HG02623 (cell line): ENCODE data around the gene OR2T27.
A peak's percentile ranks its signal among the peaks of the same experiment; 100 is the strongest.
"Not testable (repeated sequence)": the region's sequence is repeated elsewhere in the genome, so short reads cannot be mapped to it uniquely, and the experiment has no call there.

Source experiments
- ATAC-seq: cut with Tn5 transposase; IDR thresholded peaks from one replicate; pipeline ENCODE4 v1.9.1; 2021; ENCODE audit warnings: moderate library complexity; ENCODE audit not compliant: unreplicated experiment

Gene OR2T27, protein sequence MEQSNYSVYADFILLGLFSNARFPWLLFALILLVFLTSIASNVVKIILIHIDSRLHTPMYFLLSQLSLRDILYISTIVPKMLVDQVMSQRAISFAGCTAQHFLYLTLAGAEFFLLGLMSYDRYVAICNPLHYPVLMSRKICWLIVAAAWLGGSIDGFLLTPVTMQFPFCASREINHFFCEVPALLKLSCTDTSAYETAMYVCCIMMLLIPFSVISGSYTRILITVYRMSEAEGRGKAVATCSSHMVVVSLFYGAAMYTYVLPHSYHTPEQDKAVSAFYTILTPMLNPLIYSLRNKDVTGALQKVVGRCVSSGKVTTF

DNA sequence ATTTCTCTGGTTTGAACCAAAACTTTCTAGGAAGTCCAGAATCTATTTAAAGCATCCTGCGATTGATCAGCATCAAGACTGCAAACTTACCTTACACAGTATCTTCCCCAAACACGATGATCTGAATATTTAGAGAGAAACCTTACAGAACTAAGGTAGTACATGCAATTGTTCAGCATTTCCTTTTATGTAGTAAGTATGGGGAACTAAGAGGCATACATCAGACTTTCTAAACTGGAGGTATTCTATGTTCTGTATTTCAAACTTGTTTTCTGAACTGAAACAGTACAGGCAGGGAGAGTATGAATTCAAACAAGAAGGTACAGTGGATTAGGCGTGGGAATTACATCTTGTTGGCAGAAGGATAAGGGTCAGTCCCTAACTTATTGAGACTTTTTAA is at the start of gene OR2T27:
Gene OR2T27 (minus strand): TSS at position 175 of the 400 bp plus-strand sequence. CDS start 4,644 bp downstream, outside the sequence.
- not testable (repeated sequence) for ATAC-seq

DNA sequence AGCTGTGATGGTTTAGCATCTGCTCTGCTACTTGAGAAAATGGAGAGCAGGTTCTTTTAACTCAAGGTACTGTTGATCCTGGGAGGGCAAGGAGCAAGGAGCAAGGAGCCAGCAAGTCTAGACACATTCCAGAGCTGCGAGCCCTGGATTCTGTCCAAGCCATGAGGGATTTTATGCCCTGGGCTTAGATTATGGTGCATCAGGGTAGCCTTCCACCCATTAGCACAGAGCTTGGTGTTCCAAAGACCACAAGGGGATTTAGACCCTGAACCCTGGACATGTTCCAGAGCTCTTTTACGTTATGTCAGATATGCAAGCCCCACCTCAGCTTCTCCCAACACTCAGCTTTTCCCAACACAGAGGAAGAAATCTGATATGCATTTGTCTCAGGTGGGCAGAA is 49.3 kb upstream of the OR2T27 start:
- ATAC-seq: no peak

DNA sequence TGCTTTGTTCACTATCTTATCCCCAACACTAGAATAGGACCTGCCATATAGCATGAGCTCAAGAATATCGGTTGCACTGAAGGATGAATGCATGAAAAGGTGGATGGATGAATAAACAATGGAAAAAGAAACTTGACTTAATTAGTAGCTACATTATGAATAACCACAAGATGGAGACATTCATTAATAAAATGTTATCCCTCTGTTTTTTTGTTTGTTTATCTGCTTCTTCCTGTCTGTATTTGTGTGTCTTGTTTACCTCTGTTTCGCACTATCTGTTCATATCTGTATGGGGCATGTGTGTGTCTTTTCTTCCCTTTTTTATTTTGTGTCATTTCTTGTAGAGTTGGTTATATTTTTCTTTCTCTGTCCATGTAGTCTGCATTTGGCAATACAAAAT is 48.3 kb upstream of the OR2T27 start:
- ATAC-seq: no peak

DNA sequence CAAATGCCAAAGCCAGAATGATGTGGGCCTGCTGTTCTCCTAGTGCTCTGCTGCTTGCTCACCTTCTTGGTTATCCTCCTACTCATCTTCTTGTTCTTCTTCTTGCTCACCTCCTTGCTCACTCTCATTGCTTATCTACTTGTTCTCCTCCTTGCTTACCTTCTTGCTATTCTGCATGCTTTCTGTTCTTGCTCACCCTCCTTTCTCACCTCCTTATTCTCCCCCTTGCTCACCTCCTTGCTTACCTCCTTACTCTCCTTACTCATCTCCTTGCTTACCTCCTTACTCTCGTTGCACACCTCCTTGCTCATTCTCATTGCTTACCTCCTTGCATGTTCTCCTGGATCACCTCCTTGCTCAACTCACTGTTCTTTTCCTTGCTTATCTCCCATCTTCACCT is 47.4 kb upstream of the OR2T27 start, which contains the start of gene OR14I1:
Gene OR14I1 (minus strand): TSS at position 53 of the 400 bp plus-strand sequence.
- ATAC-seq: no peak

DNA sequence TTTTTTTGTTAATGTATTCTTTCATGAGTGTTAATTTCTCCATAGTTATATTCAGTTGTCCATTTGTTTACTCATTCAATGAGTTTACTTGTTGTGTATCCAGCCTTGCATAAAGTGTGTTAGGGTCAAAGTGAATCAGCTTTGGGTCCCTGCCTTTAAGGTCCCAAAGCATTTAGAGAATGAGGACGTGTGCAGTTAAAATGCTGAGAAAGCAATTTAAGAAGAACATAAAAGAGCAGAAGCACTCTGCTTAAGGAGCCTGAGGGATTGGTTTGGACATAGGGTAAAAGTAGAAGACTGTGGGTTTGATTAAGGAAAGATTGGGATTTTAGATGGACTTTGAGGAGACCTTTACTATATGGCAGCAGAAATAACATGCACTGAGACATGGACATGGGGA is 43.8 kb upstream of the OR2T27 start:
- no peak for ATAC-seq

DNA sequence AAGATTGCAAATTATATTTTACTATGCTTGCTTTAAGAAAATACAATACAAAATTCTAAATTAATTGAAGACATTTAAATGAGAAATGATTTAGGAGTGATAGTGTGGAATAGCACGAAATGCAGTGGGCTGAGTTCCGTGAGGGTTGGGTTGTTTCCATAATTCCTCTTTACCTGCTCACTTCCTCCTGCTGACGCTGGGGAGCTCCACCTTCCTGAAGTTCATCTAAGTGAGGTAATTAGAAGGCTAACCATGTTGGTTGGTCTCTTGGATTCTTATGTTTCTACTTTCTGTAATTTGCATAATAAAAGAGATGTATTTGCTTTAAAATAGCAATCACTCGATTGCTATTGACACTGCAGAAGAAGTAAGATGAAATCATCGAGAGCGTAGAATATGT is 42.6 kb upstream of the OR2T27 start:
- no peak for ATAC-seq

DNA sequence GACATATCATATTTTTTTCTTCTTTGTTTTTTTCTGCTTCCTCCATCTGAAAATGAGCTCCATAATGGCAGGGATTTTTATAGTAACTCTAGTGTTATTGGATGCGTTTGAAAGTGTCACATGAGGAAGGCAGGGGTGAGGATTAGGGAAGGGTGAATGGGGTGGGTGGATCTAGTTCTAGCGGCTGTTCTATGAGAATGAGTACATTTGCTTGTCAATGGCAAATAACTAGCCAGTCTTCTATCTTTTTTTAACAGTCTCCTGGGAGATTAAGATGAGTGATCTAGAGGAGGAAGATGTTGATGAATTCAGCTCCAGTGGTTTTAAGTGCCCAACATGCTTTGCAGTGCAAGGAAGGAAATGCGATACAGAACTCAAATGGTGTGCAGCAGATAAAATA is 41.4 kb upstream of the OR2T27 start:
- no peak for ATAC-seq

DNA sequence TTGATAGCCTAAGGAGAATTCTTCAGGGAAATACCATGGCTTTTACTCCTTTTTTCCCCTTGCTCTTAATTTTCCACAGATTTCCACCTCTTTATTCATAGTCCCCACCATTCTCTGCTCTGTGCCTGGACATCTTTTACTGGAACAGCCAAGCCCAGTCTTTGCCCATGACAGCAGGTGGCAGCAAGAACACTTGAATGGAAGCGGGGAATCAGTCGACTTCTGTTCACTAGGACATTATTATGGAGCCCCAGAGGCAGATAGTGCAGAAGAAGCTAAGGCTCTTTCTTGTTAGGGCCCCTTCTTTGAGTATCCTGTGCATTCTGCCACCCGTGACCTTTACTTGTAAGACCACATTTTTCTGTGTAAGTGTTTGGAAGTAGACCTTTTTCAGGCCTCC is 40.9 kb upstream of the OR2T27 start:
- ATAC-seq: no peak

DNA sequence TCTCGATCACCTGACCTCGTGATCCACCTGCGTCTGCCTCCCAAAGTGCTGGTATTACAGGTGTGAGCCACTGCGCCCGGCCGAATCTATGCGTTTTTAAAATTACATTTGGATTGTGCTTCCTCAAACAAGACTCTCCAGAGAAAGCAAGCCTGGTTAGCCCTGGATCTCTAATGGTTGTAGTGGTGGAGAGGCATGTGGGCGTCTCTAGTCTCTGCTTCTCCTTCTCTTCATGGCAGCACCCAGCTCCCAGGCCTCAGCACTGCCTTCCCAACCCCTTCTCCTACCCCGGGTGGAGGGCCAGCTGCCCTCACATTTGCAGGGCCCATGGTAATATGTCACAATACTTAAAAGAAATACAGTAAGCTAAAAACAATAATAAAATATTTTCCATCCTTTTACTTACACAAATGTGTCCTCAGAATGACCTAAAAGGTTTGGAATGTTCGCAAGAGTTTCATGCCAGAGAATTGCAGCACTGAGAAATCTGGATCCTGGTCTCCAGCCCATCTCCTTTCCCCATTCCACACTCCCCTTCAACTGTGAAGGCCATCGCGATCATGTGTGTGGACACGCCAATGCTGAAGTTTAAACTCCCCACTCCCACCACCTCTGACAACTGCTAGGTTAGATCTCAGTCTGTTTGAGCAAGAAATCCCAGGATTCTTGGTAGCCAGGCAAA is 40.3 kb upstream of the OR2T27 start:
- no peak for ATAC-seq

DNA sequence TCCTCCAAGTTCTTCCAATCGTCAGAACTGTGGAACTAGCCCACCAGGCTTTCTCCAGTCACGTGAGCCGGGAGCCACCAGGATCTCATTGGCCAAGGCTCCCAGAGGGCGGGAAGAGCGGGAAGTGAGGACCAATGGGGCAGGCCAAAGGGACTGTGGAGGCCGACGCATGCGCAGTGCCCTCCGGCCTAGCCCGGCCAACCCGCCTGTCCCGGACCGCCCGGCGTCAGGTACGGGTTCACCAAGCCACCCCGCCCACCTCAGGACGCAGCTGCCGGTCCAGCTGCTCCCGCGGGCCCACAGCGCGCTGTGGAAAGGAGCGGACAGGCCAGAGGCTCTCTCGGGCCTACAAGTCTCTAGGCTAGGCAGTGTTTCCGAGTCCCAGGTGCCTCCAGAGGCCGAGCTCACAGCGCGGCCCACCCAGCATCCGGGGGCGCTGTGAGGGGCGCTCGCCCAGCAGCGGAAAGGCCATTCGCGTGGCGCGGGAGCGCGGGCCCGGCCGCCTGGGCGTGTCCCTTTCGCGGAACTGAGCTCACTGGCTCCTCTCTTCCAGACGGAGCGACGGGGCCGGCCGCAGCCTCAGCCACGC is 36.3 kb upstream of the OR2T27 start:
- no peak for ATAC-seq

DNA sequence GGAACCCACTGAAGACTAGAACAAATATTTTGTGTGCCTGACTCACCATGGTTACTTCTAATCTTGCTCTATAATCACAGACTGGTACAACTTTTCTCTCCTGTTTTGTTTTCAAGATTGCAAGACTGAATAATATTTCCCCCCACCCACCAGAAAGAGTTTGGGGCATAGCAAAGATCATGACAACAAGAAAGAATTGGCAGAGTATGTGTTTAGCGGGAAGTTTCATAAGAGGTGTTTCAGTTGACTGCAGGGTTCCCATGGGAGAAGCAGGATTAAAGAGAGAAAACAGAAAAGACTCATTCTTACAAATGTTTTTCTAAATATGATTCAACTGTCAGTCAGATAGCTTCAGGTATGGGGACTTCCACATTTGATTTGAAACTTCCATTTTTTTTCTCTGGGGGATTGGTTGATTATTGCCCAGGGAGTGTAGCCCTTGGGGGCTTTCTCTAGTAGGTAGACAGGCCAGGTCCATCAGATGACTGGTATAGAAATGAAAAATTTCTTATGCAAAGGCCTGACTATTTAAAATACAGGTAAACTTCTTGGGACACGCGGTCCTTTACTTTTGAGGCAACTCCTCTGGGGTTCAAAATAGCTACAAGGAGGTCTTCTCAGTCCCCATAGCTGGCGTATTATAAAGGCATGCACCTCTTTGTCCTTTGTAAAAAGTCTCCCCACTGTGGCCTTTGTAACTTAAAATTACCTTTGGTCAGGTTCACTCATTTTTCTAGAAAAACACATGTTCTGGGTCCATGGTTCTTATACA is 33.4 kb upstream of the OR2T27 start:
- peak; percentile 41 for ATAC-seq

DNA sequence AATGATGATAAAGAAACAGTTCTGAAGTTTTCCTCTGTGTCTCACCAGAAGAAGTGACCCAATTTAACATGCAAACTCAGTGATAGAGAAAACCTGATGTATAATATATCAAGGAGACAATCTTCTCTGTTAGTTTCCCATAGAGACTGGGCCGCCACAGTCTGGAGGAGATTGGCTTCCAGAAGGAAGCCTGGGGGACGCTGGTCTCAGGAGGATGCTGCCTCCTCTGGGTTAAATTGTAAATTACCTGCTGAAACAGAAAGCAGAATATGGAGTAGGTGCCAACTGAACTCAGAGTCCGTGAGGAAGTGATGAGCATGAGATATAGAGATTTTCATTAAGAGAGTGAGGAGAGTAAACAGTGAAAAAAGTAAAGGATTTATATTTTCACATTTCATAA is 31.5 kb upstream of the OR2T27 start:
- ATAC-seq: peak; percentile 85

DNA sequence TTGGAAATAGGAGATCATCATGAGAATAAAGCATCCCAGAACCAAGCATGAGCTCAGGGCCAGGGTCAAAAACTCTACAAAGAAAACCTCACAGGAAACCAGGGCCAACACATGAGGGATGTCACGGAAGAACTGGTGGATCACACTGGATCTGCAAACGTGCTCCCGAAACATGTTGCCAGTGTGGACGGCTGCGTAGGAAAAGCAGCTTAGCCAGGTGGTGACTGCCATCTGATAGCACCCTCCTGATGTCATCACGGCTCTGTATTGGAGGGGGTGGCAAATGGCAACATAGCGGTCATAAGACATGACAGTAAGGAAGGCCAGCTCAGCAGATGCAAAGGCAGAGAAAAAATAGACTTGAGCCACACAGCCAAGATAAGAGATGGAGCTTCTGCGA is 26.3 kb upstream of the OR2T27 start:
- no peak for ATAC-seq

DNA sequence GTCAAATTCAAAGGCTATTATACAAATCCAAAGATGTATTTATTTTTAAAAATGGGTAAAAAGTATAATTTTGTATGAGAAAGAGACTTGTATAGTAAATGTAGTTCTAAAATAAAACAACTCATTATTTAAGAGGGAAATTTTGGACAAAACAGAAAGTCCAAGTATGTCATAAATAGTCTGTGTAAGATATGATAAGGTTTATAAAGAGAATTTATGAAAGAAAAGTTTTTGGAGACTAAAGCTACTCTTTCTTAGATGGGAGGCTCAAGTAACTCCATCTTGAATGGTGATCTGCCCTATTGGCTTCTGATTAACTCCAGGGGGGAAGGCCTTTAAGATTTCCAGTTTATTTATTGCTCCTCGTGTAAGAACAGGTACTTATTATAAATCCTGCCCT is 14.7 kb upstream of the OR2T27 start:
- no peak for ATAC-seq

DNA sequence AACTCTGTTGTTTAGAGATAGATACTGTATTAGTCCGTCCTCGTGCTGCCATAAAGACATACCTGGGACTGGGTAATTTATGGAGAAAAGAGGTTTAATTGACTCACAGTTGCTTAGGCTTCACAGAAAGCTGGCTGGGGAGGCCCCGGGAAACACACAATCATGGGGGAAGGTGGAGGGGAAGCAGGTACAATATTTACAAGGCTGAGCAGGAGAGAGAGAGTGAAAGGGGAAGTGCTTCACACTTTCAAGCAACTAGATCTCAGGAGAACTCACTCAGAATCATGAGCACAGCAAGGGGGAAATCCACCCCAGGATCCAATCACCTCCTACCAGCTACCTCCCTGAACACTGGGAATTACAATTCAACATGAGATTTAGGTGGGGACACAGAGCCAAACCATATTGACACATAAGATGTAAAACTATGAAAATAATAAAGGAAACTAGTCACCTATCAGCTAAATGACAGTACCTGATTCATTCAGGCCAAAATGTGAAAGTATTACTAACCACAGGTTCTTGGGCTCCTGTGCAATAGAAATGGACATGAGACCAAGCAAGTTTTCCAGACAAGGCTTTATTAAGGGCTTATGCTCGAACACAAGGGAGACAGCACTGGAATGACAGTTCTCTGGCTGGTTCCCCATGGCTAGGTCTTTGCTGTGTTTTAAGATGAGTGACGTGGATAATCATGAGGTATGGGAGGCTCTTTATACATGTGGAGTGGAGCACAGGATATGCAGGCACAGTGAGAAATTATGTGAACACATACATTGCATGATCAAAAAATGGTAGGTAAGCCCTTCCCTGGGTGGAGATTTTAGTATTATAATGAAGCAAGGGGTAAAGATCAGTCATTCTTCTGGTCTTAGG is 8.4 kb upstream of the OR2T27 start:
- peak; percentile 97 for ATAC-seq

DNA sequence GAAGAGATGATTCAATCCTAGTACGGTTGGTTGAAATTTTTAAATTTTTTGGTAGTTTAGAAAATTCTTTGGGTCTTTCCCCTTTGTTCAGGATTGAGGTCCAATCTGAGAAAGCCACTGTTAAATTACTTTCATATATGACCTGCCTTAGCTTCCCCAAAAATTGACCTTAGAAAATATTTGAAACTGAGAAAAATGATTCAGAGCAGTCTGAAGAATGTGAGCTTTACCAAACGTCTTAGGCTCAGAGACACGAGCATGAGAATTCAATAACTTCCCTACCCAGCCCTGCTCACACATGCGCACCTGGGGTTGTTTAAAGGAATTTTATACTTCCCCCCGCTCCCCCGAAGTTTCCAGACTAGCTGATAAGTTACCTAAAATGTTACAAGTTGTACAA is 1.5 kb upstream of the OR2T27 start:
- ATAC-seq: not testable (repeated sequence)

DNA sequence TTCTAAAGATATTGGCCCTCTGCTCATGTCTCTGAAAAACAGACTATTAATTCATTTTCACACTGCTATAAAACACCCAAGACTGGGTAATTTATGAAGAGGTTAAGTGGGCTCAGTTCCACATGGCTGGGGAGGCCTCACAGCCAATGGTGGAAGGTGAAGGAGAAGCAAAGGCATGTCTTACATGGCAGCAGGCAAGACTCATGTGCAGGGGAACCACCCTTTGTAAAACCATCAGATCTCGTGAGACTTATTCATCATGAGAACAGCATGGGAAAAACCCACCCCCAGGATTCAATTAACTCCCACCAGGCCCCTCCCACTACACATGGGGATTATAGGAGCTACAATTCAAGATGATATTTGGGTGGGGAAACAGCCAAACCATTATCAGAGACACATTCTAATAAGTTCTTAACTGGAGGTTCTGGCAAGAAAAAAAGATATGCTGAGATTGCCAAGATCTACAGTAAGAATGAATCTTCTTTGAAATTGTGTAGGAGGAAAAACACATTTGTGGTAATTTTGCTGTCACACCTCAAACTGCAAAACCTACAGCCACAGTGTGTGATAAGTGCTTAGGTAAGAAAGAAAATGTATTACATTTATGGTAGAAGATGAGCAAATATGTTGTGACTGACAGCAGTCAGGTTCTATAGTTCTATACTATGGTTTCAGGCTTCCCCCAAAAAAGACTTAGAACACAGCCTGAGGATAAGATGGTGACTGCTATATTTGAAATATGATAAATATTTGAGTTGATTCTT is 6.4 kb downstream of the OR2T27 start:
- not testable (repeated sequence) for ATAC-seq

DNA sequence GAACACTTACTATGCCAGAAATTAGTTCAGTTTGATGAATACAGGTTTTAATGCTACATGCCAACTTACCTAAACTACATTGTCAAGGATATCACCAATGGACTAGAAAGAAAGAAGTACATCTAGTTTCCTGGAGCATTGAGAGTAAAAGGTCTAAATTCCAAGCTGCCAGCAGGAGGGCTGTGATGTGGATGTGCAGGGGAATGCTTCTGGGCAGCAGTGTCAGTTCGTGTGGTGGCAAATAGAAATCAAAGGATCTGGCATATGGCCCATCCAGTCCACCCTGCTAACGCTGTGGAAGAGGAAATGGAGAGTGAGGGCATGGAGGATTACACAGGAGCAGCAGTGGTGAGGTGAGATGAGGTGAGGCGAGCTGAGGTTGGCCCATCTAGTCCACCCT is 10.2 kb downstream of the OR2T27 start, which contains the start of gene OR2T35:
Gene OR2T35 (minus strand): TSS at position 101 of the 400 bp plus-strand sequence. CDS start 6,020 bp downstream, outside the sequence.
- not testable (repeated sequence) for ATAC-seq

DNA sequence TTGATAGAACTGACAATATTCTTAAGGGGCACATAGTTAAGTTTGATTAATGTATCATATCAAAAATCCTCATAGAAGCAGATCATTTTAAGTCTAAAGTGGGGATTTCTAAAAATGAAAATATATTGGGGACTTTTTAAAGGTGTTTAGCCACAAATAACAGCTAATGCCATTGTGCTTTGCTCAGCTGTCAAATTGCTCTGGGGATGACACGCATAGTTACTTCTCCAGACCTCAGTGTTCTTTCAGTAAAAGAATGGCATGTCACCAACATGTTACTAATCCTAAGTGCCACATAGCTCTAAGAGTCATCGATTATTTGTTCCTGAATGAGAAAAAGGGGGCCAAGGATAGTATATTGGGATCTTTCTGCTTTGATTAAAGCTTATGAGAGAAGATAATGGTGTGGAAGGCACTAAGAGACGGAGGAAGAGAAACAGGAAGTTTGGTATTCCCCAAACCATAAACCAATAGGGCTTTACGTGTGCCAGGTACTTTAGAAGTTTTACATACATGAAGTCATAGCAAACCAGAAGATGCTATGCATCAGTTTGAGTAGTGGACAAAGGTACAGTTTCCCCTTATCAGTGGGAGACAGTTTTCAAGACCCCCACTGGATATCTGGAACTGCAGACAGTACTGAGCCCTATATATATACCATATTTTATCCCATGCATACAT is 12.2 kb downstream of the OR2T27 start:
- ATAC-seq: peak; percentile 71
